Tibial nerve (tissue), 3 donors: Measurements from ENCODE around the gene NBAS.

Source experiments
- POLR2A ChIP-seq, 2 donors: fragments of 450-650 bp; IDR thresholded peaks; one replicate each; pipeline ENCODE4 v1.6.1; 2017; ENCODE audit warnings: antibody characterized with exemption in 2 of 2, mild to moderate bottlenecking in 2 of 2, moderate library complexity in 2 of 2
- TF ChIP-seq, protein P1 (sequence below), 5 experiments: fragments of 200-600 bp in 3 of 5; fragments of 450-650 bp in 2 of 5; sonication (generic) in 3 of 5; IDR thresholded peaks; one replicate each; pipeline ENCODE4 v1.5.1; 2016 to 2019; ENCODE audit warnings: antibody characterized with exemption in 5 of 5, mild to moderate bottlenecking in 3 of 5, moderate library complexity in 2 of 5

GRCh38 chr2:15242936-15243461 is 318.1 kb downstream of the NBAS start:
- TF ChIP-seq, protein P1, sequence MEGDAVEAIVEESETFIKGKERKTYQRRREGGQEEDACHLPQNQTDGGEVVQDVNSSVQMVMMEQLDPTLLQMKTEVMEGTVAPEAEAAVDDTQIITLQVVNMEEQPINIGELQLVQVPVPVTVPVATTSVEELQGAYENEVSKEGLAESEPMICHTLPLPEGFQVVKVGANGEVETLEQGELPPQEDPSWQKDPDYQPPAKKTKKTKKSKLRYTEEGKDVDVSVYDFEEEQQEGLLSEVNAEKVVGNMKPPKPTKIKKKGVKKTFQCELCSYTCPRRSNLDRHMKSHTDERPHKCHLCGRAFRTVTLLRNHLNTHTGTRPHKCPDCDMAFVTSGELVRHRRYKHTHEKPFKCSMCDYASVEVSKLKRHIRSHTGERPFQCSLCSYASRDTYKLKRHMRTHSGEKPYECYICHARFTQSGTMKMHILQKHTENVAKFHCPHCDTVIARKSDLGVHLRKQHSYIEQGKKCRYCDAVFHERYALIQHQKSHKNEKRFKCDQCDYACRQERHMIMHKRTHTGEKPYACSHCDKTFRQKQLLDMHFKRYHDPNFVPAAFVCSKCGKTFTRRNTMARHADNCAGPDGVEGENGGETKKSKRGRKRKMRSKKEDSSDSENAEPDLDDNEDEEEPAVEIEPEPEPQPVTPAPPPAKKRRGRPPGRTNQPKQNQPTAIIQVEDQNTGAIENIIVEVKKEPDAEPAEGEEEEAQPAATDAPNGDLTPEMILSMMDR (IDR thresholded peaks at IDR 0.05): no peak
- no peak for TF ChIP-seq POLR2A (IDR thresholded peaks at IDR 0.05)
